ENCODE measurements around the gene HAP1. TPM values are rescaled to one million over a fixed set of nuclear protein-coding genes. Genes with fewer than 3 reads are reported as not detected.
A peak's percentile ranks its signal among the peaks of the same experiment; 100 is the strongest.

The HAP1 gene
- total RNA-seq (under 1 TPM in 1 of 5 donors, not detected in 4; 0.55 TPM), polyA plus RNA-seq (under 1 TPM; 0.31 to 0.85 (median 0.44) TPM)
- long read RNA-seq, donor 1: 0 reads
- long read RNA-seq, donor 2: 0 reads
- long read RNA-seq, donor 3: 0 reads
- long read RNA-seq, donor 4: 0 reads
- long read RNA-seq, donor 5: 0 reads
- long read RNA-seq, donor 6: 0 reads
- long read RNA-seq, donor 7: 0 reads
- long read RNA-seq, donor 8: 0 reads
- long read RNA-seq, donor 9: 0 reads
- long read RNA-seq, donor 10: 0 reads

- intact Hi-C loops (cut with DNase I; ENCODE audit: low total_unique reads): no loop called here
- Histone ChIP-seq H3K9me3 (no peaks in the 10 kb centered on the region), H3K27ac (no peak within 1 kb of the TSS), H3K4me3 (peak within 1 kb of the TSS; percentile 28 to 58 (median 42)), H3K27me3 (peaks cover 17 to 80% (median 54%) of the 10 kb centered on the region in 3 donors), H3K4me1 (peaks cover 15 to 28% (median 22%) of the 10 kb centered on the region in 4 donors), H3K36me3 (no peaks in the 10 kb centered on the region)
- peak; percentile 27 to 59 for DNase-seq
- 0 to 3% (median 1%) methylated on average over 13 to 77 of the region's 77 CpGs for WGBS, 5 donors
- TF ChIP-seq, protein P1, sequence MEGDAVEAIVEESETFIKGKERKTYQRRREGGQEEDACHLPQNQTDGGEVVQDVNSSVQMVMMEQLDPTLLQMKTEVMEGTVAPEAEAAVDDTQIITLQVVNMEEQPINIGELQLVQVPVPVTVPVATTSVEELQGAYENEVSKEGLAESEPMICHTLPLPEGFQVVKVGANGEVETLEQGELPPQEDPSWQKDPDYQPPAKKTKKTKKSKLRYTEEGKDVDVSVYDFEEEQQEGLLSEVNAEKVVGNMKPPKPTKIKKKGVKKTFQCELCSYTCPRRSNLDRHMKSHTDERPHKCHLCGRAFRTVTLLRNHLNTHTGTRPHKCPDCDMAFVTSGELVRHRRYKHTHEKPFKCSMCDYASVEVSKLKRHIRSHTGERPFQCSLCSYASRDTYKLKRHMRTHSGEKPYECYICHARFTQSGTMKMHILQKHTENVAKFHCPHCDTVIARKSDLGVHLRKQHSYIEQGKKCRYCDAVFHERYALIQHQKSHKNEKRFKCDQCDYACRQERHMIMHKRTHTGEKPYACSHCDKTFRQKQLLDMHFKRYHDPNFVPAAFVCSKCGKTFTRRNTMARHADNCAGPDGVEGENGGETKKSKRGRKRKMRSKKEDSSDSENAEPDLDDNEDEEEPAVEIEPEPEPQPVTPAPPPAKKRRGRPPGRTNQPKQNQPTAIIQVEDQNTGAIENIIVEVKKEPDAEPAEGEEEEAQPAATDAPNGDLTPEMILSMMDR (IDR thresholded peaks at IDR 0.05): no peak
- peak in 2 of 3 donors; percentile 38 to 44 for TF ChIP-seq POLR2AphosphoS5 (IDR thresholded peaks at IDR 0.05)
- no peak for TF ChIP-seq POLR2A (IDR thresholded peaks at IDR 0.05)
Observed at GRCh38 chr17:41734139-41734948, at the start of gene HAP1. TSS of gene HAP1 (minus strand) at chr17:41734643. CDS start at chr17:41734634, 9 bp downstream.

DNA sequence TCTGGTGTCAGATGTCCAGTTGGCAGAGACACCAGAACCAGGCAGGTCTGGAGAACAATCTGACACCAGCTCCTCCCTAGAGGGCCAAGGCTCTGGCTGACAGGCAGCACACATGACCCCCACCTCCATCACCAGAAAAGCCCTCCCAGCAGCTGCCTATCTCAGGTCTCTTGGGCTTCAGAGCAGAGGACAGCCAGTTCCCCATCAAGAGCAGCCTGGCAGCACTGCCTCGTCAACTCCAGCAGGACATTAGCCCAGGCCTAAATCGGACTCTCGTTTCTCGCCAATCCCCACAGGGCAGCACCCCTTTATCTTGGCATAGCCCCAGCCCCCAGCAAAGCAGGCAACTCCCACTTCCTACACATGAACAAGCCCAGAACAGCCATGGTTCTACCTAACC lies 47.7 kb upstream of the HAP1 start:
- no peaks in the 10 kb centered on the region for H3K9me3 ChIP-seq
- peak; percentile 27 to 49 for DNase-seq
- TF ChIP-seq EP300 (IDR thresholded peaks at IDR 0.05) (no peak), POLR2A (IDR thresholded peaks at IDR 0.05) (no peak), POLR2AphosphoS5 (IDR thresholded peaks at IDR 0.05) (peak in 2 of 3 donors; percentile 15 to 48)
- TF ChIP-seq, protein P1 (IDR thresholded peaks at IDR 0.05): no peak
- 18 to 33% (median 21%) methylated on average over 4 of the region's 4 CpGs for WGBS, 5 donors
- peak overlapping the region; percentile 38 to 98 (median 93) for H3K27ac ChIP-seq
- H3K4me1 ChIP-seq: peaks cover 53 to 94% (median 88%) of the 10 kb centered on the region in 4 donors
- H3K4me3 ChIP-seq: peak overlapping the region in 2 of 4 donors; percentile 1 to 9
- peaks cover 0 to 29% (median 0%) of the 10 kb centered on the region in 3 donors for H3K27me3 ChIP-seq
- intact Hi-C loops (cut with DNase I; ENCODE audit: low total_unique reads): no loop called here
- H3K36me3 ChIP-seq: peaks cover 0 to under 1% (median 0%) of the 10 kb centered on the region in 4 donors

GRCh38 chr17:41781404-41782110 lies 47.1 kb upstream of the HAP1 start:
- Histone ChIP-seq H3K36me3 (peaks cover 0 to 2% (median 0%) of the 10 kb centered on the region in 4 donors), H3K4me3 (peak overlapping the region in 2 of 4 donors; percentile 2 to 9), H3K27me3 (peaks cover 0 to 27% (median 0%) of the 10 kb centered on the region in 3 donors), H3K4me1 (peaks cover 59 to 98% (median 90%) of the 10 kb centered on the region in 4 donors), H3K27ac (peak overlapping the region; percentile 38 to 98 (median 93)), H3K9me3 (no peaks in the 10 kb centered on the region)
- intact Hi-C loops (cut with DNase I; ENCODE audit: low total_unique reads): no loop called here
- TF ChIP-seq EP300 (IDR thresholded peaks at IDR 0.05) (no peak), POLR2AphosphoS5 (IDR thresholded peaks at IDR 0.05) (no peak), POLR2A (IDR thresholded peaks at IDR 0.05) (no peak)
- TF ChIP-seq, protein P1 (IDR thresholded peaks at IDR 0.05): no peak
- WGBS, 5 donors: 58 to 65% (median 63%) methylated on average over 13 of the region's 13 CpGs
- DNase-seq: peak in 1 of 2 donors; percentile 12

DNA sequence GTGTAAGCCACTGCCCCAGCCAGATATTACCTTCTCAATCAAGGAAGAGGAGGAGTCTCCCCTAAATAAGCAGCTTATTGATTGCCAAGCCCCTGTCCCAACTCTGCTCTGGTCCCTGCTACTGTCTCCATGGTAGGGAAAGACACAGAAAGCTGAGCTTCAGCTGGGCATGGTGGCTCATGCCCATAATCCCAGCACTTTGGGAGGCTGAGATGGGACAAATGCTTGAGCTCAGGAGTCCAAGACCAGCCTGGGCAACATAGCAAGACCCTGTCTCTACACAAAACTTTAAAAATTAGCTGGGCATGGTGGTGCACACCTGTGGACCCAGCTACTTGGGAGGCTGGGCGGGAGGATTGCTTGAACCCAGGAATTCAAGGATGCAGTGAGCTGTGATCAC lies 45.5 kb upstream of the HAP1 start:
- intact Hi-C loops (cut with DNase I; ENCODE audit: low total_unique reads): no loop called here
- Histone ChIP-seq H3K4me3 (no peak overlapping the region), H3K9me3 (no peaks in the 10 kb centered on the region), H3K27me3 (peaks cover 0 to 11% (median 0%) of the 10 kb centered on the region in 3 donors), H3K4me1 (peaks cover 74 to 98% (median 90%) of the 10 kb centered on the region in 4 donors), H3K36me3 (peaks cover 0 to 8% (median 5%) of the 10 kb centered on the region in 4 donors), H3K27ac (peak overlapping the region in 3 of 5 donors; percentile 86 to 94 (median 88))
- no peak for DNase-seq
- TF ChIP-seq POLR2AphosphoS5 (IDR thresholded peaks at IDR 0.05) (no peak), EP300 (IDR thresholded peaks at IDR 0.05) (no peak), POLR2A (IDR thresholded peaks at IDR 0.05) (no peak)
- TF ChIP-seq, protein P1 (IDR thresholded peaks at IDR 0.05): no peak
- WGBS, 5 donors: 83 to 100% (median 90%) methylated on average over 1 of the region's 1 CpG

Measured in stomach (tissue), 19 donors.